ENCODE data around the gene REEP3.
A peak's percentile ranks its signal among the peaks of the same experiment; 100 is the strongest.

REEP3 gene

DNA sequence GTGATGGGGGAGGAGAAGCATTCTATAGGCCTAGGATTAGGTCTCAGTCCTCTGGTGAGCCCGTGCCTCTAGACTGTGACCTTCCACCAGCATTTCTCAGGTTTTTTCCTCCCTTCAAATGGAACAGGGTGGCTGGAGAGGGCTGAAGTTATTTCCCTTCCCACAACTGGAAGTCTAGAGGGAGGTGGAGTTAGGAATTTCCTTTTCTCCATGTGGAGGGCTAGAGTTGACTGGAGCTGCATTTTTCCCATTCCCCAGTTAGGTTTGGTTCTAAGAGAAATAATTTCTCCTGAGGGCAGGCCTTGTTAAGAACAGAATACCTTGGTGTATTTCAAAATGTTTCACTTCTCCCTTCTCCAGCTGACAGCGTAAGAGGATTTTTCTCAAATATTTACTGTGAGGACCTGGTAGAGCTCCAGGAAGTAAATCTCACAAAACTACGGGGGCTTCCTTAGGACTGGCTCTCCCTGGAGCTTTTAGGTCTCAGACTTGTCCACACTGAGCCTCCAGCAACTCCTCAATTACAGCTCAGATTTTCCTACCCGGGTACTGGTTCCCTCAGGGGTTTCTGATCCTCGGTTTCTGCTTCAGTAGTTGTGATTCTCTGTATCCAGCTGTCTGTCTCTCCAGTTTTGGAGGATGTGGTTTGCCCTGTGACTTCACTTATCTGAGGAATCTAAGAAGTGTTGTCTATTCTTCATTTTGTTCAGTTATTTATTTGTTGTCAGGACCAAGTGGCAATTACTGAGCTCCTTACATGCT is 6.0 kb upstream of the REEP3 start:
- no peak for DNase-seq

DNA sequence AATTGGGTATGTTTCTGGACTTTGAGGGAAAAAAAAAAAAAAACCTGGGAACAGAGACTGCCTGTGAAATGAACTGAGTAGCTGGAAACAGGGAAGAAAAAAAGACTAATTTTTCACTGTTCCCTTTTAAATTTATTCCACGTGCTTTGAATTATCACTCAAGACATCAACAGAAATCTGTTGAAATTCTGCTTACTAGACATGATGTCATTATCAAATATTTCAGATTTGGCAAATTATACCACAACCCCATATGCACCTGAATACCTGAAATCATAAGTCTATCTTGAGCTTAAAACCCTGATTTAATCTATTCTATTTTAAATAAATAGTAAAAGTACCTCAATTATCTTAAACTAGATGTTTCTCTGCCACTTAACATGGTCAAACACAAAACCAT is 5.0 kb upstream of the REEP3 start:
- no peak for DNase-seq

DNA sequence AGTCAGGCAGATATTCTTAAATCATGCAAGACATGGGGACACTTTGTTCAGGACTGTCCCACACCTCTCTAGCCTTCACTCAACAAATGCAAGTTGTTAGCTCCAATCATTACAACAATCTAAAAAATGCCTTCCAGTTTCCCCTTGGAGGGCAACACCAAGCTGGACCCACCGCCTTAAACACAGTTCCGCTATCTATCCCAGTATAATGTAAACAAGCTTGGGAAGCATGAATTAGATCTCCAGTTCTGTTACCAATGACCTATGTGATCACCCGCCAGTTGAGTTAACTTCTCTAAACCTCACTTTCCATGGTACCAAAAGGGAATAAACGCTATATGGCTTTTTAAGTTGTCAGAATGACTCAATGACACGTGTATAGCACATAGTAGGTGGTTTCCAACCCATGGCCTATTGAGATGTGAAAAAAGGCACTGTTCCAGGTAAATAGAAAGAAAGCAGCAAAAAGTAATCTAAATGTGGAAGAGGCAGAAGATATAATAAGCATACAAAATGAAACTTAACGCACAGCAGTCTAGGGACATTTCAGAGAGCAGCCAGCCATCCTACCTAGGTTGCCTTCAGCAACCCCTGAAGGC is 2.4 kb upstream of the REEP3 start:
- DNase-seq: no peak

DNA sequence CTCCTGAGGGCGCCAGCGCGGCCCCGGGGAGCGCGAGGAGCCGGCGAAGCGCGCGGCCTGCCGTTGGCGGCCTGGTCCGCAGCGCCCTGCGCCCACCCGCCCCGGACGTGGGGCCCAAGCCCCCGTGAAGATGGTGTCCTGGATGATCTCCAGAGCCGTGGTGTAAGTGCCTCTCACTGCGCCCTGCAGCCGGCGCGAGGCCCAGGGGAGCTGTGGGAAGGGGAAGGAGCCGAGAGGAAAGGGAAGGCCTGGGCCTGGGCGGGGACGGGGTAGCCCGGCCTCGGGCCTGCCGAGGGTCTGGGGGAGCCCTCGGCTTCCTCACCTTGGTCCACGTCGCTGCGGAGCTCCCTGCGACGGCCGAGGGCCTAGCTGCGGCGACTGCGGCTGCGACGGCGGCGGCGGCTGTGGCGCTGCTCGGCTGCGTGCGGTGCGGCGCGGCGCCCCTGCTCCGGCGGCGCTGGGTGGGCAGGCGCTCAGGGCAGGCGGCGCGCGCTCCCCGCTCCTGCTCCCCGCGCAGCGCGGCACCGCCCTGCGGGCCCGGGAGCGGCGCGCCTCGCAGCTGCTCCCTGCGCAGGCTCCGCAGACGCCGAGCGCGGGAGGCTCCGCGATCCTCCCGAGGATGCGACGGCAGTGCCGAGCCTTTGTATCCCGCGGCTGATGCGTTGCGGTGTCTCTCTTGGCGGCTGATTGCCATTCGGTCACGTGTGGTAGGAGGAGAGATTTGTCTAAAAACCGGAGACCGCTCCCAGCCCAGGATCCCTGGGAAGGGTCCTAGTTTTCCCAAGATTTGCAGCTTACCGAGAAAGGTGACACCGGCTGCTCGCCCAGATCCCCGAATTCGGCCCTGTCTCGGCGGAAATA is 445 bp downstream of the REEP3 start:
- DNase-seq: peak; percentile 43

DNA sequence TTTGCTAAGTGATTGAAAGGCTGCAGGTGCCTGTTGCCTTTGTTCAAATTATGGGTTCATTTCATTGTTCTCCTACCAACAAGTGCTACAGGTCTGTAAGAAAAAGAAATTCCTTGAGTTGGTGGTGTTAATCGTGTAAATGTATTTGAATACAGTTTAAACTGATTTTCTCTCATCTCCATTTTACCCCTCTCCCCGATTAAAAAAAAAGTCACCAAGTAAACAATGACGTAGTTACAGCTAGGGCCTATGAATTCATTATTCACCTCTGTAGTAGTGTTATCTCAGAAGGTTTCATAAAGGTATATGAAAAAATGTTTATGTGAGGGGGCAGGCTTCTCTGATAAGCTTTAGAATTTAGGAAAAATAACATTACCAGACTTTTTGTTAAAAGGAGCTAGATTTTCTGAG is 1.1 kb downstream of the REEP3 start:
- DNase-seq: peak; percentile 47

DNA sequence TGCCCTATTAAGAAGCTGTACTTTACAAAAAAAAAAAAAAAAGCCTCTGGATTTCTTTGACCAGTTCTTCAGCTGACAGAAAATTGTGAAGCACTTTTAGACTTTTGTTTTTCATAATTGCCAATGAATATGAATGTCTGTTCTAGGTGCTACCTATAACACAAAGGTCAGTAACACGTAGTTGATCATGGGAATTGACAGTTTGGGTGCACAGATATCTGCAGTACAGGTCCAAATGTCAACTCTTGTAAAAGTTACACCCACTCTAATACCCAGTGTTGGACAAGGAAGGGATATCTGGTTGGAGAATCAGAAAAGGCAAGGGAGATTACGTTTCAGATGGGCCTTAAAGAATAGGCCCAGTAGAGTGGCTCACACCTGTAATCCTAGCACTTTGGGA is 1.8 kb downstream of the REEP3 start:
- DNase-seq: no peak

DNA sequence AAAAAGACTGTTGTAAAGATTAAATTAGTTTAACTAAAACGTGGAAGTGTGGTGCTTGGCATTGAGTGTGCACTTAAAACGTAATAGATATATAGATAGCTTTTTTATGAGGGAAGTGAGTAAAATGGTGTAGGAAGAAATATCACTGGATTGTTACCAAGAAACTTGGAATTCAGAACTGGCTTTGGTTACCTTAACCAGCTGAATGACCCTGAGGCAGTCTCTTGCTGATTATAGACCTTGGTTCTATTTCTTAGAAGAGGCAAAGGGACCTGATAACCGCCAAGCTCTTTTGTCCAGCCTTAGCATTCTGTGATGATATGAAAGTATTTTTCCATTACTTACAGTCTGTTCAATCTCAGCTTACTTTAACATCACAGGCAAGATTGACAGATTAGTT is 3.8 kb downstream of the REEP3 start:
- DNase-seq: no peak

DNA sequence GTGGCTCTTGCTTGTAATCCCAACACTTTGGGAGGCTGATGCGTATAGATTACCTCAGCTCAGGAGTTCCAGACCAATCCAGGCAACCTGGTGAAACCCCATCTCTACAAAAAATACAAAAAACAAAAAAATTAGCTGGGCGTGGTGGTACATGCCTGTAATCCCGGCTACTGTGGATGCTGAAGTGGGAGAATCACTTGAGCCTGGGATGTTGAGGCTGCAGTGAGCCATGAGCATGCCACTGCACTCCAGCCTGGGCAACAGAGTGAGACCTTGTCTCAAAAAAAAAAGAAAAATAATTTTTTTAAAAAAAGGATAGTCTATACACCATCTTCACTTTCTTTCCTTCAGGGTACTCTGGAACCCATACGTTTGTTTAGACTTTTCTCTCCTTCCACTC is 6.2 kb downstream of the REEP3 start:
- no peak for DNase-seq

DNA sequence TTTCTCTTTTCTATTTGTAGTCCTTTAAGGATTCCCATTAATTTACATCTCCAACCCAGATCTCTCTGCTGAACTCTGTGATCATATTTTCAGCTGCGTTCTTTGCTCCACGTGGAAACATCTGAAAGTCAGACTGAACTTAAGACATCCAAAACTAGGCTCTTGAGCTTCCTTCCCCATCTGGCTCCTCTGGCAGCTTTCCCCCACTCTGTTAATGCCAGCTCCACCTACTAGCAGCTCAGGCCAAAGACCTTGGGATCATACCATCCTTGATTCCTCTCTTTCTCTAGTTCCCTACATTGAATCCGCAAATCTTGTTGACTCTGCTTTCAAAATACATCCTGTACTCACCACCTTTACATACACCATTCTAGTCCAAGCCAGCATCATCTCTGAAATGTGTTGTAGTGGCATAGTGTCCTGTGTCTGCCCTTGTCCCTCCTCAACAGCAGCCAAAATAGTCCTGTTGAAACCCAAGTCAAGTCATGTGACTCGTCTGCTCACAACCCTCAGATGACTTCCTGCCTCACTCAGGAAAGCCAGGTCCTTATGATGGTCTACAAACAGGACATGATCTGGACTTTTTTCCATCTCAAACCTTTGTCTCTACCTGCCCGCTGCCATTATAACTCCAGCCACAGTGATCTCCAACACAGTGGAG is 7.0 kb downstream of the REEP3 start:
- no peak for DNase-seq

DNA sequence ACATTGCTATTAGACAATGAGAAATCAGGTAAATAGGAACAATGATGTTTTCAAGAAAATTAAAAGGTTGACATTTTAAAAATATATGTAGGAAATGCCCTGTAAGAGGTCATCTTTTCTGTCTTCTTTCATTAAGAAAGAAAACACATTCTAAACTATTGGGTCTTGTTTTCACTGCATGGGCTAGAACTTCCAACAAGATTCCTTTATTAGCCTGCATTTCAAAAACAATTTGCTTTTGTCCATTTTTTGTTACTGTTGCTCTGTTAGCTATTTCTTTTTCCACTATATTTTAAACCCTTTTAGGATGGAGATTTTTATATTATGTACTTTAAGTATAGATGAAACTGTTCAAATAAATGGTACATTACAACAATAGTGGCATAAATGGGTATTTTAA is 9.2 kb downstream of the REEP3 start:
- DNase-seq: no peak

DNA sequence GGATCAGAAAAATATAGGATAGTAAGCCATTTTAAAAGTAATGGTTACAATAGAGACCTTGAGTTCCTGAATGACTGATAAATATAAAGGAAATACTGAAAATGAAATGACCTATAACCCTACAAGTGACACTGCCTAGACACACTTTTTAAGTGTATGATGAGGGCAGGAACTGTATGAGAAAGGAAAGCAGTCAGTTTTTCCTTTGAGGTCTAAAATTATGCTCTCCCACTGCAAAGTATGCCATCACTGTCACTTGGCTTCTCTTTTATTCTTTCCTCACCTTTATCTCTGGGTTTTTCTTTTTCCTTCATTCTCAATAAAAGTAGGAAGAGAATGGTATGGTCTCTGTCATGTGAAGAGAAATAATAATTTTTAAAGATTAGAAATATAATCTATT is 13.5 kb downstream of the REEP3 start:
- no peak for DNase-seq

DNA sequence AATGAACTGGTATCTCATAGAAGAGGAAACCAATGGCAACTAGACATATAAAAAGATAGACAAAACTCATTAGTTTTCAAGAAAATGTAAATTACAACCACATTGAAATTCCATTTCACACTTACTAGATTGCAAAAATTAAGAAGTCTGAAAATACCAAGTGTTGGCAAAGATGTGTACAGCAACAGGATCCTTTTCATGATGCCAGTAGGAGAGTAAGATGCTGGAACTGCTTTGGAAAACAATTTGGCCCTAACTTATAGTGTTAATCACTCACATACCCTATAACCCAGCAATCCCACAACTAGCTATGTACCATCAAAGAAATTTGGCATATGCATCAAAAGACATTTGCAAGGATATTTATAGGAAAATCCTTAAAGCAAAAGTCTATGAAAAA is 15.5 kb downstream of the REEP3 start:
- DNase-seq: no peak

DNA sequence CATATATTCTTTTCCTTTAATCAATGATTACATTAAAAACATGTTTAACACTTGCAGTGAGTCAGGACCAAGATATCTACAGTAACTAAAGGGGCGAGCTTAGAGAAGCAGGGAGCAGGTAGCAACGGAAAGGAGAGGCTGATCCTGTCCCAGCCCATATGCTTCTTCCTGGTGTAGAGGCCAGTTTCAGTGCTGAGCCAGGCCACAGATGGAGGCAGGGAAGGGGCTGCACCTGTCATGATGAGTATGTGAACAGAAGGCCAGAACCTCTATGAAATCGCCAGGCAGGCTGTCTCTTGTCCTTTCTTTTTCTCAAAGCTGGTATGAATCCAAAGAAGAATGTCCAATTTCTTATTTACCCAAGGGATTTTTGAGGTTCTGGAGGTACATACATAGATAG is 16.3 kb downstream of the REEP3 start:
- no peak for DNase-seq

DNA sequence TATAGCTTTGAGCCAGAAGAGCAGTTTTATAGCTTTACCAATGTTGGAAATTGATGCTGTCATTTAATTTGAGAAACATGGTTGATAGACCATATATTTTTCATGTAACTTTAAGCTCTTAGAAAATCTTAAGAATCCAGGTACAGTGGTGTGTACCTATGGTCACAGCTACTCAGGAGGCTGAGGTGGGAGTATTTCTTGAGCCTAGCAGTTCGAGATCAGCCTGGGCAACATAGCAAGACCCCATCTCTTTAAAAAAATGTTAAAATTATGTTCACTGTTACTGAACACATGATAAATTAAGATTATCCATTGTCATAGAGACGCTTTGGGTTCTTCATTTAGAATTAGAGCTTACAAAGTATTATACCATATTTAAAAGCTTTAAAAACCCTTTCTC is 18.2 kb downstream of the REEP3 start:
- no peak for DNase-seq

DNA sequence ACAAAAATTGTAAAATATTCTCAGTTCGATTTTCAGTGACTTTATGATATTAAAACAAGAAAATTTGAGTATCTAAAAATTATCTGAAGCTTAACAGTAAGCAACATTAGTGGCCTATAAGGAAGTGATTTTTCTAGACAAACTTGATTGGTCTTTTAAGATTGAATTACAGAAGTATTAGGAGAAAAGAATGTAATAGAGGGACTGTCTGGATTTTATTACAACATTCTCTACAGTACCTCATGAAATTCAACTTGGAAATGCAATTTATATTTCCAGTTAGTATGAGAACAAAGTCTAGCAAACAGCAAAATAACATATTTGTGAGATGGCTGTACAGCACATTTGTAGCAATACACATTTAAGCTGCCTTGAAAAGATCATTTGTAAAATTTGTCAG is 18.8 kb downstream of the REEP3 start:
- no peak for DNase-seq

DNA sequence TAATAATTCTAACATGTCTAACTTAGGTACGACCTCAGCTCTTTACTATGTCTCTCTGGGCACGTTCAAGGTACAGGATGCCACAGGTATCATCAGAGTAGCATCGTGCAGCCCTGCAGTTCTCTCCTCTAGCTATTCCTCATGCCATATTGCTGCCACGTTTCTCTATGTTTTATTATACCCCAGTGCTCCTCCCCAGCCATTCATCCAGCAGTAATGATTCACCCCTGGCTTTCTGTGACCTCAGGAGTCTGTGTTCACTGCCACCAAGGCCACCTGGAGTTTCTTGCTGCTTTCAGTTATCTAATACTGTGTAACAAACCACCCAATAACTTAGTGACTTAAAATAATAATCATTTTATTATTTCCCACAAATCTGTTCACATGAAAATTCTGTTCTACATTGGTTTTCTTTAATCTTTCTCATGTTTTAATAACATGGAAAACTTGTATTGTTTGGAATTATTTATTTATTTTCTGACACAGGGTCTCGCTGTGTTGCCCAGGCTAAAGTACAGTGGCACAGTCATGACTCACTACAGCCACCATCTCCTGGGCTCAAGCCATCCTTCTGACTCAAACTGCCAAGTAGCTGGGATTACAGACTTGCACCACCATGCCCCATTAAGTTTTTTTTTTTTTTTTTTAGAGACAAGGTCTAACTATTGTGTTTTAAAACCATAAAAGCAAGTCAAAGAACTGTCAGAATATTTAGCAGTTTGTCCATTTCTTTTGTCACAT is 21.8 kb downstream of the REEP3 start:
- no peak for DNase-seq

DNA sequence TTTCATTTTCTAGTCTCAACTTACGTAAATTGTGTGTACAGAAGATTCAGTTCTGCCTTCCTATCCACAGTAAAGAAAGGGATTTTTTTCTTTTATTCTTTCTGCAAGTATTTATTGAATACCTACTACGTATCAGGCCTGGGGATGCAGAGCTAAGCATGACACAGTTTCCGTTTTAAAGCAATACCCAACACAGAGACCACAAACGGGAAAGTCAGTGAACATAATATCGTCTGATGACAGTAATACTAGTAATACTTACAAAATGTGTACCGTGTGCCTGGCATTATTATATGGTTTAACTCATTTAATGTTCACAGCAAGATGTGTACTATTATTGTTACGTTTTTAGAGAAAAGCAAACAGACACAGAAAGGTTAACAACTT is 22.4 kb downstream of the REEP3 start:
- no peak for DNase-seq

DNA sequence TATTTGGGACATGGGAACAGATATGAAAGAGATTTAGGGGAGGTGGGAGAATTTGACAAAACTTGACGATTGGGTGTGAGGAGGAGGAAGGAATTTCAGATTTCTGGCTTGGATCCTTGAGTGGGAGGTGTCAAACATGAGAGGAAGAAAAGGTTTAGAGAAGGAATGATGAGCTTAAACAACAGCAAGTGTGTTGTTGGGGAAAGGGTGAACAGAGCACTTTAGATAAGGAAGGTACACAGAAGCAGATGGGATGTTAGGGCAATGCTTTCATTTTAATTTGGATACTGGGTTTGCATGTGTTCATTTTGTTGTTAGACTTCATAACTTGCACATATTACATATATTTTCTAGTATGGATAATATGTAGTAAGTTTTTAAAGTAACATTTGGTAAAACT is 23.2 kb downstream of the REEP3 start:
- no peak for DNase-seq

DNA sequence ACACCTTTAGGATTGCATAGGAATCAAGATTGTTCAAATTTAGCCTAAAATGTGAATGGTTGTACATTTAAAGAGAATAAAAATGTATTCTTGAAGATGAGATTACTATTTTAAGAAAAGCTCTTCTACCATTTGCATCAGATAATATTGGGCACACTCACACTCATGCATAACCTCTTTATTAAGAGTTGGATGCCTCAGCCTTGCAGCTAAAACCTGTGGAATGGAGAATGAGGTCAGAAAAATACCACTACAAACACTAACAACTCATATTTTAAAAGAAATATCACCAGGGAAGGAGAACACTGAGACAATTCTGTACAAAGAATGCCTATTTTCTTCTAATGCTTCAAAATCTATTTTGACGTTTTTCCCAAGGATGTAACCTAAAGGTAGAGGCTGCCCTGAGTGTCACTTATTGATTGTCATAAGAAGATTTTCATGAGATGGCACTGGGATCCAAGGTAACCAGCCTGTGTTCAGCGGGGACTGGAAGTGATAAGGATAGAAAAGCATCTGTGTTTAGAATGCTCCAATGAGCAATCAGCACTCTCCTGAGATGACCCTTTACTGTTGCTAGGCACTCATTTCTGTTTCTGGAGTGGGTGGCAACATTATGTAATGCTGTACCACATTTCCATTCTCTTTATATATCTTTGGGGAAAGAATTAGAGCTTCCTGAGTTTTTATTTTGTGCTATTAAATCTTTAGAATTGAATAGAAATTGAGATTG is 26.6 kb downstream of the REEP3 start:
- no peak for DNase-seq

DNA sequence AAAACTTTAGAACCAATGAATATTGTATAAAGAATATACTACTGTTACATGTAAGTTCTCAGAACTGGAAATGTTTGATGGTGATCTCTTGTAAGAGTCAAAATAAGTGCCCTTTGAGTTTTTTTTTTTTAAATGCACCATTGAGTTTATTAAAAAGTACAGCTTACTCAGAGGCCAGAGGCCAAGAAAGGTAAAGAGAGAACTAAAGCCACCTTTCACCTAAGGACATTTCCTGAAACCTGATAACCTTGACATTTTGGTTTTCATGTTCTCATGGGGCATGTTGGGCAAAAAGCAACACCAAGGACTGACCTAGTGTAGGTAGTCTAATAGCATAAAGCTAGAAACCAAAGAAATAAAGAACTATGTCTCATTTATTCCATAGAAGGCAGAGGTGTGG is 27.7 kb downstream of the REEP3 start:
- DNase-seq: no peak

DNA sequence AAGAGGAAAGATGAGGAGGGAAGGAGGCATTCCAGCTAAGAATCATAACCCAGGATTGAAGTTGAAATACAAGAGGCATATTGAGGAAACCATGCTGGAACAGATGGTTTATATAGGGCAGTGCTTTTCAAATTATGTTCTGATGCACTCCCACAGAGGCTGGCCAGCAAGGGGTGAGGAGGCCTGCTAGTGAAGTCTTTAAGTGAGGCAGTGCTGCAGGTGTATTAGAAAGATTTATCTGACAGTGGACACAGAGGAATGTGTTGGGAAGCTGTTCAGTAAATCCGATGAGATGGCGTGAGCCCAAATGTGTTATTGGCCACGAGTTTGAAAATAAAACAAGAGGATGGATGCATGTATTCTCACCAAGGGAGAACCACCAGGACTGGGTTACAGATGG is 28.6 kb downstream of the REEP3 start:
- no peak for DNase-seq

DNA sequence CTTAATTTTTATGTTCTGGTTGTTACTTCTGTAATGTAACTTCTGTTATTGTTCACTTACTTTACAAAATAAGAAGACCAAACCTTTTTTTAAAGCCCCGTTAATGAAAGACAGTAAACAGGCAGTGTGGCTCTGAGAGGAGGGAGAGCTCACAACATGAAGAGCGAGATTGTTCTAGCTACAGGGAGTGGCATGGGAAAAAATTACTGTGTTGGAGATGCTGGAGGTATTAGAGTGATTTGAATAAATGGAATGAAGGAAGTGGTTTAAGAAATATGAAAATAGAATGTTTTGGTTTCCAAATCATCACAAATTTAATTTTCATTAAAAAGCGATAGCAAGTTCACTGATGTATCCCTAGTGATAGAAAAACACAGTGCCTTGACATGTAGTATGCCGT is 31.8 kb downstream of the REEP3 start:
- no peak for DNase-seq

Measured in kidney glomerular epithelial cell (primary cell).